ENCODE data around the gene MTG1. TPM values are rescaled to one million over a fixed set of nuclear protein-coding genes. Genes with fewer than 3 reads are reported as not detected.

MTG1 gene
- total RNA-seq, 1 donor from 2014 or later: 44.0 TPM

GRCh38 chr10:133377025-133377817 lies 16.7 kb upstream of the MTG1 start:
- Histone ChIP-seq H4K20me1 (ENCODE audit: insufficient read depth, low read length) (peaks cover 1% of the 10 kb centered on the region), H3K9me3 (ENCODE audit: insufficient read depth, low read depth, low read length) (no peaks in the 10 kb centered on the region), H3K4me3 (ENCODE audit: insufficient read depth, low read depth, low read length) (no peak overlapping the region), H3K9ac (ENCODE audit: low read length) (no peak overlapping the region), H2AFZ (ENCODE audit: low read depth, low read length) (no peak overlapping the region), H3K27ac (ENCODE audit: low read depth, low read length) (no peak overlapping the region), H3K79me2 (ENCODE audit: insufficient read depth, low read length) (peaks cover 2% of the 10 kb centered on the region), H3K4me2 (ENCODE audit: low read length) (peak overlapping the region; percentile 99), H3K4me1 (ENCODE audit: insufficient read depth, low read length) (peaks cover 7% of the 10 kb centered on the region), H3K36me3 (ENCODE audit: insufficient read depth, low read length) (no peaks in the 10 kb centered on the region), H3K27me3 (ENCODE audit: insufficient read depth, low read length) (no peaks in the 10 kb centered on the region)
- H3K36me3 Mint-ChIP-seq (ENCODE audit: low read depth, unreplicated experiment): no peaks in the 10 kb centered on the region
- DNase-seq (ENCODE audit: low read depth) (no peak), FAIRE-seq (no peak)
- peaks cover 14% of the 10 kb centered on the region for H3K27me3 Mint-ChIP-seq (ENCODE audit: low read depth, unreplicated experiment)
- H3K9me3 Mint-ChIP-seq (ENCODE audit: unreplicated experiment): peaks cover 2% of the 10 kb centered on the region
- TF ChIP-seq EZH2 (IDR thresholded peaks at IDR 0.05; ENCODE audit: insufficient read depth, low read length): no peak
- TF ChIP-seq CTCF (IDR thresholded peaks at IDR 0.05; ENCODE audit: insufficient read depth, low read depth, low read length): no peak
- H3K4me1 Mint-ChIP-seq (ENCODE audit: low read depth, unreplicated experiment): peaks cover 2% of the 10 kb centered on the region
- peak overlapping the region; percentile 54 for H3K4me3 Mint-ChIP-seq (ENCODE audit: unreplicated experiment)
- no peak overlapping the region for H3K27ac Mint-ChIP-seq (ENCODE audit: unreplicated experiment)

GRCh38 chr10:133377818-133378250 lies 16.1 kb upstream of the MTG1 start:
- TF ChIP-seq EZH2 (IDR thresholded peaks at IDR 0.05; ENCODE audit: insufficient read depth, low read length) (no peak), CTCF (IDR thresholded peaks at IDR 0.05; ENCODE audit: insufficient read depth, low read depth, low read length) (no peak)
- no peaks in the 10 kb centered on the region for H4K20me1 ChIP-seq (ENCODE audit: insufficient read depth, low read length)
- Mint-ChIP-seq H3K27me3 (ENCODE audit: low read depth, unreplicated experiment) (peaks cover 14% of the 10 kb centered on the region), H3K9me3 (ENCODE audit: unreplicated experiment) (peaks cover 2% of the 10 kb centered on the region), H3K4me1 (ENCODE audit: low read depth, unreplicated experiment) (peaks cover 2% of the 10 kb centered on the region), H3K27ac (ENCODE audit: unreplicated experiment) (no peak overlapping the region), H3K4me3 (ENCODE audit: unreplicated experiment) (peak overlapping the region; percentile 85), H3K36me3 (ENCODE audit: low read depth, unreplicated experiment) (no peaks in the 10 kb centered on the region)
- peak overlapping the region; percentile 96 for H2AFZ ChIP-seq (ENCODE audit: low read depth, low read length)
- H3K36me3 ChIP-seq (ENCODE audit: insufficient read depth, low read length): no peaks in the 10 kb centered on the region
- H3K27me3 ChIP-seq (ENCODE audit: insufficient read depth, low read length): no peaks in the 10 kb centered on the region
- H3K27ac ChIP-seq (ENCODE audit: low read depth, low read length): no peak overlapping the region
- H3K4me2 ChIP-seq (ENCODE audit: low read length): peak overlapping the region; percentile 99
- no peak for DNase-seq (ENCODE audit: low read depth)
- H3K4me1 ChIP-seq (ENCODE audit: insufficient read depth, low read length): peaks cover 7% of the 10 kb centered on the region
- H3K9me3 ChIP-seq (ENCODE audit: insufficient read depth, low read depth, low read length): no peaks in the 10 kb centered on the region
- no peak for FAIRE-seq
- peak overlapping the region; percentile 68 for H3K9ac ChIP-seq (ENCODE audit: low read length)
- H3K4me3 ChIP-seq (ENCODE audit: insufficient read depth, low read depth, low read length): peak overlapping the region; percentile 78
- no peaks in the 10 kb centered on the region for H3K79me2 ChIP-seq (ENCODE audit: insufficient read depth, low read length)

All from astrocyte (in vitro differentiated cells and primary cell).